HEK293 (cell line): Measurements from ENCODE around the gene KREMEN1.

Source experiments
- GLIS2 ChIP-seq: fragments of 450-650 bp; formaldehyde crosslinking; IDR thresholded peaks from 2 replicates; pipeline ENCODE4 v1.5.1; 2016; ENCODE audit warnings: missing biosample characterization, missing genetic modification characterization
- PRDM1 ChIP-seq: fragments of 450-650 bp; formaldehyde crosslinking; IDR thresholded peaks from 2 replicates; pipeline ENCODE4; 2016; ENCODE audit warnings: missing biosample characterization, missing genetic modification characterization
- REPIN1 ChIP-seq: fragments of 450-650 bp; formaldehyde crosslinking; IDR thresholded peaks from 2 replicates; pipeline ENCODE4 v1.5.1; 2017; ENCODE audit warnings: missing biosample characterization, missing genetic modification characterization, low read depth
- ZFP41 ChIP-seq: fragments of 450-650 bp; formaldehyde crosslinking; IDR thresholded peaks from 2 replicates; pipeline ENCODE4 v1.5.1; 2016; ENCODE audit warnings: missing biosample characterization, missing genetic modification characterization, borderline replicate concordance
- TF ChIP-seq, protein P1 (sequence below): fragments of 450-650 bp; formaldehyde crosslinking; IDR thresholded peaks from 2 replicates; pipeline ENCODE4 v1.5.1; 2016; ENCODE audit warnings: missing biosample characterization, missing genetic modification characterization
- TF ChIP-seq, protein P2 (sequence below): fragments of 450-650 bp; formaldehyde crosslinking; optimal IDR thresholded peaks from 2 replicates; pipeline ENCODE3; 2016; ENCODE audit warnings: missing biosample characterization, mild to moderate bottlenecking, missing genetic modification characterization

DNA sequence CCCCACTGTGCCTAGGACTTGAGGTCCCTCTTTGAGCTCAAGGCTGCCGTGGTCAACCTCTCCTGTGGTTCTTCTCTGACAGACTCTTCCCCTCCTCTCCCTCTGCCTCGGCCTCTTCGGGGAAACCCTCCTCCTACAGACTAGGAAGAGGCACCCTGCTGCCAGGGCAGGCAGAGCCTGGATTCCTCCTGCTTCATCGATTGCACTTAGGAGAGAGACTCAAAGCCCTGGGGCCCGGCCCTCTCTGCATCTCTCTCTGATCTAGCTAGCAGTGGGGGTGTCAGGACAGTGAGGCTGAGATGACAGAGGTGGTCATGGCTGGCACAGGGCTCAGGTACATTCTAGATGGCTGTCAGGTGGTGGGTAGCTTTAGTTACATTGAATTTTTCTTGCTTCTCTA lies 69.3 kb downstream of the KREMEN1 start:
- TF ChIP-seq GLIS2 (tag by site-specific recombination) (no peak), REPIN1 (no peak), ZFP41 (tag by site-specific recombination) (no peak), PRDM1 (tag by site-specific recombination) (no peak)
- TF ChIP-seq, protein P1, sequence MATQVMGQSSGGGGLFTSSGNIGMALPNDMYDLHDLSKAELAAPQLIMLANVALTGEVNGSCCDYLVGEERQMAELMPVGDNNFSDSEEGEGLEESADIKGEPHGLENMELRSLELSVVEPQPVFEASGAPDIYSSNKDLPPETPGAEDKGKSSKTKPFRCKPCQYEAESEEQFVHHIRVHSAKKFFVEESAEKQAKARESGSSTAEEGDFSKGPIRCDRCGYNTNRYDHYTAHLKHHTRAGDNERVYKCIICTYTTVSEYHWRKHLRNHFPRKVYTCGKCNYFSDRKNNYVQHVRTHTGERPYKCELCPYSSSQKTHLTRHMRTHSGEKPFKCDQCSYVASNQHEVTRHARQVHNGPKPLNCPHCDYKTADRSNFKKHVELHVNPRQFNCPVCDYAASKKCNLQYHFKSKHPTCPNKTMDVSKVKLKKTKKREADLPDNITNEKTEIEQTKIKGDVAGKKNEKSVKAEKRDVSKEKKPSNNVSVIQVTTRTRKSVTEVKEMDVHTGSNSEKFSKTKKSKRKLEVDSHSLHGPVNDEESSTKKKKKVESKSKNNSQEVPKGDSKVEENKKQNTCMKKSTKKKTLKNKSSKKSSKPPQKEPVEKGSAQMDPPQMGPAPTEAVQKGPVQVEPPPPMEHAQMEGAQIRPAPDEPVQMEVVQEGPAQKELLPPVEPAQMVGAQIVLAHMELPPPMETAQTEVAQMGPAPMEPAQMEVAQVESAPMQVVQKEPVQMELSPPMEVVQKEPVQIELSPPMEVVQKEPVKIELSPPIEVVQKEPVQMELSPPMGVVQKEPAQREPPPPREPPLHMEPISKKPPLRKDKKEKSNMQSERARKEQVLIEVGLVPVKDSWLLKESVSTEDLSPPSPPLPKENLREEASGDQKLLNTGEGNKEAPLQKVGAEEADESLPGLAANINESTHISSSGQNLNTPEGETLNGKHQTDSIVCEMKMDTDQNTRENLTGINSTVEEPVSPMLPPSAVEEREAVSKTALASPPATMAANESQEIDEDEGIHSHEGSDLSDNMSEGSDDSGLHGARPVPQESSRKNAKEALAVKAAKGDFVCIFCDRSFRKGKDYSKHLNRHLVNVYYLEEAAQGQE (tag by site-specific recombination): no peak
- TF ChIP-seq, protein P2, sequence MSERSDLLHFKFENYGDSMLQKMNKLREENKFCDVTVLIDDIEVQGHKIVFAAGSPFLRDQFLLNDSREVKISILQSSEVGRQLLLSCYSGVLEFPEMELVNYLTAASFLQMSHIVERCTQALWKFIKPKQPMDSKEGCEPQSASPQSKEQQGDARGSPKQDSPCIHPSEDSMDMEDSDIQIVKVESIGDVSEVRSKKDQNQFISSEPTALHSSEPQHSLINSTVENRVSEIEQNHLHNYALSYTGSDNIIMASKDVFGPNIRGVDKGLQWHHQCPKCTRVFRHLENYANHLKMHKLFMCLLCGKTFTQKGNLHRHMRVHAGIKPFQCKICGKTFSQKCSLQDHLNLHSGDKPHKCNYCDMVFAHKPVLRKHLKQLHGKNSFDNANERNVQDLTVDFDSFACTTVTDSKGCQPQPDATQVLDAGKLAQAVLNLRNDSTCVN (tag by site-specific recombination): no peak
